Activated CD8-positive, alpha-beta memory T cell treated with anti-CD3 and anti-CD28 coated beads for 1 hour (primary cell): ENCODE data around the gene UBE2U.

ENCODE experiments used
- DNase-seq, 2 donors: peaks; one replicate each; pipeline ENCODE4 v3.0.0-alpha.2; 2020; ENCODE audit warnings: low read depth in 1 of 2; ENCODE audit errors: extremely low read depth in 1 of 2

The UBE2U gene

GRCh38 chr1:64203420-64203819 lies at the start of gene UBE2U:
UBE2U (plus strand) TSS chr1:64203623; CDS start chr1:64204051, 428 bp downstream.
- no peak for DNase-seq

- no peak for DNase-seq
Measured at GRCh38 chr1:64155278-64155677, 48.1 kb upstream of the UBE2U start.

- DNase-seq: no peak
Measured at GRCh38 chr1:64161357-64161941, 42.0 kb upstream of the UBE2U start.

- no peak for DNase-seq
Measured at GRCh38 chr1:64162151-64162550, 41.3 kb upstream of the UBE2U start.

- no peak for DNase-seq
Measured at GRCh38 chr1:64162804-64163203, 40.6 kb upstream of the UBE2U start.

- no peak for DNase-seq
Measured at GRCh38 chr1:64163431-64163830, 40.0 kb upstream of the UBE2U start.

- DNase-seq: no peak
Measured at GRCh38 chr1:64163970-64164369, 39.5 kb upstream of the UBE2U start.

- no peak for DNase-seq
Measured at GRCh38 chr1:64166629-64167028, 36.8 kb upstream of the UBE2U start.

- no peak for DNase-seq
Measured at GRCh38 chr1:64167176-64167575, 36.2 kb upstream of the UBE2U start.

- no peak for DNase-seq
Measured at GRCh38 chr1:64171246-64171645, 32.2 kb upstream of the UBE2U start.

GRCh38 chr1:64171797-64172281 lies 31.6 kb upstream of the UBE2U start:
- DNase-seq: no peak

- DNase-seq: no peak
Measured at GRCh38 chr1:64172458-64172983, 30.9 kb upstream of the UBE2U start.

GRCh38 chr1:64173336-64173940 lies 30.0 kb upstream of the UBE2U start:
- no peak for DNase-seq

GRCh38 chr1:64175639-64176038 lies 27.8 kb upstream of the UBE2U start:
- no peak for DNase-seq

GRCh38 chr1:64176659-64177058 lies 26.8 kb upstream of the UBE2U start:
- DNase-seq: no peak

GRCh38 chr1:64179588-64179987 lies 23.8 kb upstream of the UBE2U start:
- no peak for DNase-seq

GRCh38 chr1:64182207-64182606 lies 21.2 kb upstream of the UBE2U start:
- no peak for DNase-seq

- DNase-seq: no peak
Measured at GRCh38 chr1:64183395-64184002, 19.9 kb upstream of the UBE2U start.

- DNase-seq: no peak
Measured at GRCh38 chr1:64184003-64184440, 19.4 kb upstream of the UBE2U start.

GRCh38 chr1:64186138-64186897 lies 17.1 kb upstream of the UBE2U start:
- no peak for DNase-seq

- no peak for DNase-seq
Measured at GRCh38 chr1:64186898-64187280, 16.5 kb upstream of the UBE2U start.
